Testis (tissue), 2 donors: ENCODE data around the gene TENT4B.

Experiments used
- POLR2A ChIP-seq: fragments of 450-650 bp; IDR thresholded peaks from one replicate; pipeline ENCODE4 v1.6.1; 2017; ENCODE audit warnings: antibody characterized with exemption, mild to moderate bottlenecking, moderate library complexity
- TF ChIP-seq, protein P1 (sequence below), 3 experiments: fragments of 450-650 bp in 2 of 3; fragments of 200-600 bp in 1 of 3; sonication (generic) in 1 of 3; IDR thresholded peaks; one replicate each; pipeline ENCODE4 v1.5.1; 2016 to 2019; ENCODE audit warnings: antibody characterized with exemption in 3 of 3, mild to moderate bottlenecking in 2 of 3, moderate library complexity in 1 of 3

DNA sequence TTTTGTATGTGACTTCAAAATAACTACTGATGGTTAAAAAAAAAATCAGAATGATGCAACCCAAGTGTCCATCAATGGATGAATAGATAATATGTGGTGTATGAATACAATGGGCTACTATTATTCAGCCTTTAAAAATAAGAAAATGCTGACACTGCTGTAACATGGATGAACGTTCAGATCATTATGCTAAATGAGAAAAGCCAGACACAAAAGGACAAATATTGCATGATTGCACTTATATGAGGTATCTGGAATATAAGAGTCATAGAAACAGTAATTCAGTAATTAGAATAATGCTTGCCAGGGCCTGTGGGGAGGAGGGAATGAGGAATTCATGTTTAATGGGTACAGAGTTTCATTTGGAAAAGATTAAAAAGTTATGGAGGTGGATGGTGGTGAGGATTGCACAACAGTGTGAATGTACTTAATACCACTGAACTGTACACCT is 25.4 kb downstream of the TENT4B start:
- TF ChIP-seq, protein P1, sequence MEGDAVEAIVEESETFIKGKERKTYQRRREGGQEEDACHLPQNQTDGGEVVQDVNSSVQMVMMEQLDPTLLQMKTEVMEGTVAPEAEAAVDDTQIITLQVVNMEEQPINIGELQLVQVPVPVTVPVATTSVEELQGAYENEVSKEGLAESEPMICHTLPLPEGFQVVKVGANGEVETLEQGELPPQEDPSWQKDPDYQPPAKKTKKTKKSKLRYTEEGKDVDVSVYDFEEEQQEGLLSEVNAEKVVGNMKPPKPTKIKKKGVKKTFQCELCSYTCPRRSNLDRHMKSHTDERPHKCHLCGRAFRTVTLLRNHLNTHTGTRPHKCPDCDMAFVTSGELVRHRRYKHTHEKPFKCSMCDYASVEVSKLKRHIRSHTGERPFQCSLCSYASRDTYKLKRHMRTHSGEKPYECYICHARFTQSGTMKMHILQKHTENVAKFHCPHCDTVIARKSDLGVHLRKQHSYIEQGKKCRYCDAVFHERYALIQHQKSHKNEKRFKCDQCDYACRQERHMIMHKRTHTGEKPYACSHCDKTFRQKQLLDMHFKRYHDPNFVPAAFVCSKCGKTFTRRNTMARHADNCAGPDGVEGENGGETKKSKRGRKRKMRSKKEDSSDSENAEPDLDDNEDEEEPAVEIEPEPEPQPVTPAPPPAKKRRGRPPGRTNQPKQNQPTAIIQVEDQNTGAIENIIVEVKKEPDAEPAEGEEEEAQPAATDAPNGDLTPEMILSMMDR (IDR thresholded peaks at IDR 0.05) = no peak
- no peak for TF ChIP-seq POLR2A
